Measurements from ENCODE around the gene KIF19. TPM values are rescaled to one million over a fixed set of nuclear protein-coding genes. Genes with fewer than 3 reads are reported as not detected.

KIF19 gene
- total and polyA plus RNA-seq, 2 donors (not counting 1 experiment from before 2014, with no cell fraction given) = not detected

GRCh38 chr17:74307984-74308773 is 17.8 kb upstream of the KIF19 start:
- ChIA-PET POLR2A (no interaction called here), CTCF (no interaction called here)
- H4K20me1 ChIP-seq (ENCODE audit: control insufficient read depth, insufficient read depth, low read length, poor library complexity, severe bottlenecking) = no peaks in the 10 kb centered on the region
- TF ChIP-seq EZH2 (IDR thresholded peaks at IDR 0.05; ENCODE audit: borderline replicate concordance, insufficient read depth, low read depth, low read length, poor library complexity, severe bottlenecking) (no peak), CTCF (IDR thresholded peaks at IDR 0.05) (no peak)
- H3K9me3 ChIP-seq (ENCODE audit: control extremely low read depth in 1 of 3, control insufficient read depth in 2 of 3, insufficient read depth in 1 of 3, low read length in 2 of 3) = peaks cover 0 to 20% (median 3%) of the 10 kb centered on the region in 3 donors
- H3K36me3 ChIP-seq (replicated peaks in 1 of 2; ENCODE audit: control extremely low read depth in 1 of 2, control insufficient read depth in 1 of 2, extremely low read depth in 1 of 2, insufficient read depth in 2 of 2, low read length in 1 of 2) = no peaks in the 10 kb centered on the region
- intact Hi-C loops (cut with micrococcal nuclease) = no loop called here
- Mint-ChIP-seq H3K9me3 (ENCODE audit: insufficient read depth) (no peaks in the 10 kb centered on the region), H3K4me3 (no peak overlapping the region), H3K4me1 (no peaks in the 10 kb centered on the region), H3K27ac (no peak overlapping the region), H3K27me3 (peaks cover 8% of the 10 kb centered on the region)
- H3K4me3 ChIP-seq (ENCODE audit: control extremely low read depth in 1 of 5, extremely low read depth in 1 of 5, insufficient read depth in 1 of 5, low read depth in 2 of 5, low read length in 4 of 5) = no peak overlapping the region
- H3K27me3 ChIP-seq (replicated peaks in 1 of 4; ENCODE audit: control extremely low read depth in 1 of 4, control insufficient read depth in 3 of 4, insufficient read depth in 4 of 4, low read length in 3 of 4) = peaks cover 0 to 4% (median 0%) of the 10 kb centered on the region in 4 experiments
- no peak overlapping the region for H3K4me2 ChIP-seq (replicated peaks; ENCODE audit: low read depth, low read length, poor library complexity, severe bottlenecking)
- H3K9ac ChIP-seq (ENCODE audit: low read length) = no peak overlapping the region
- no peak overlapping the region for H2AFZ ChIP-seq (ENCODE audit: insufficient read depth, low read depth, low read length, poor library complexity, severe bottlenecking)
- DNase-seq (no peak), ATAC-seq (ENCODE audit: low read depth) (no peak)
- no peaks in the 10 kb centered on the region for H3K4me1 ChIP-seq (ENCODE audit: control insufficient read depth in 2 of 2, insufficient read depth in 2 of 2, low read length in 2 of 2)
- no peaks in the 10 kb centered on the region for H3K79me2 ChIP-seq (ENCODE audit: control insufficient read depth, insufficient read depth, low read length)
- no peak overlapping the region for H3K27ac ChIP-seq (ENCODE audit: low read length in 2 of 2)
- WGBS (ENCODE audit: insufficient coverage) = 41% methylated on average over 15 of the region's 15 CpGs

- intact Hi-C loops (cut with micrococcal nuclease) = no loop called here
- CTCF ChIA-PET = no interaction called here
- H3K27me3 ChIP-seq (replicated peaks in 1 of 4; ENCODE audit: control extremely low read depth in 1 of 4, control insufficient read depth in 3 of 4, insufficient read depth in 4 of 4, low read length in 3 of 4) = peaks cover 0 to 4% (median 0%) of the 10 kb centered on the region in 4 experiments
- H3K4me1 ChIP-seq (ENCODE audit: control insufficient read depth in 2 of 2, insufficient read depth in 2 of 2, low read length in 2 of 2) = no peaks in the 10 kb centered on the region
- no peaks in the 10 kb centered on the region for H3K36me3 ChIP-seq (replicated peaks in 1 of 2; ENCODE audit: control extremely low read depth in 1 of 2, control insufficient read depth in 1 of 2, extremely low read depth in 1 of 2, insufficient read depth in 2 of 2, low read length in 1 of 2)
- H3K79me2 ChIP-seq (ENCODE audit: control insufficient read depth, insufficient read depth, low read length) = no peaks in the 10 kb centered on the region
- Mint-ChIP-seq H3K9me3 (ENCODE audit: insufficient read depth) (no peaks in the 10 kb centered on the region), H3K4me1 (no peaks in the 10 kb centered on the region), H3K27me3 (peaks cover 8% of the 10 kb centered on the region), H3K4me3 (no peak overlapping the region), H3K27ac (no peak overlapping the region)
- H3K4me3 ChIP-seq (ENCODE audit: control extremely low read depth in 1 of 5, extremely low read depth in 1 of 5, insufficient read depth in 1 of 5, low read depth in 2 of 5, low read length in 4 of 5) = no peak overlapping the region
- no peaks in the 10 kb centered on the region for H4K20me1 ChIP-seq (ENCODE audit: control insufficient read depth, insufficient read depth, low read length, poor library complexity, severe bottlenecking)
- peaks cover 0 to 14% (median 5%) of the 10 kb centered on the region in 3 donors for H3K9me3 ChIP-seq (ENCODE audit: control extremely low read depth in 1 of 3, control insufficient read depth in 2 of 3, insufficient read depth in 1 of 3, low read length in 2 of 3)
- ATAC-seq (ENCODE audit: low read depth) (no peak), DNase-seq (no peak)
- no peak overlapping the region for H2AFZ ChIP-seq (ENCODE audit: insufficient read depth, low read depth, low read length, poor library complexity, severe bottlenecking)
- no peak overlapping the region for H3K9ac ChIP-seq (ENCODE audit: low read length)
- no peak overlapping the region for H3K27ac ChIP-seq (ENCODE audit: low read length in 2 of 2)
- no peak overlapping the region for H3K4me2 ChIP-seq (replicated peaks; ENCODE audit: low read depth, low read length, poor library complexity, severe bottlenecking)
- TF ChIP-seq EZH2 (IDR thresholded peaks at IDR 0.05; ENCODE audit: borderline replicate concordance, insufficient read depth, low read depth, low read length, poor library complexity, severe bottlenecking) (no peak), CTCF (IDR thresholded peaks at IDR 0.05) (no peak)
- WGBS (ENCODE audit: insufficient coverage) = 90% methylated on average over 6 of the region's 12 CpGs
- POLR2A ChIA-PET = no interaction called here
Observed at GRCh38 chr17:74309902-74310301, 16.1 kb upstream of the KIF19 start.

Data from B cell (primary cell).